Gastrocnemius medialis (tissue), 4 donors: Measurements from ENCODE around the gene SIN3A. TPM values are rescaled to one million over a fixed set of nuclear protein-coding genes. Genes with fewer than 3 reads are reported as not detected.

Experiments used
- ATAC-seq, 2 donors: fragments of 150-250 bp; one replicate each; pipeline ENCODE4 v1.9.1; 2016
- DNase-seq, 2 donors: peaks; one replicate each; pipeline ENCODE4 v3.0.0-alpha.2; 2019
- H3K27ac ChIP-seq, 4 donors: fragments of 200-600 bp; sonication (generic); 1 replicate in 1 of 4; 2 replicates in 3 of 4; pipeline ENCODE4 v1.5.1; 2016 to 2018; ENCODE audit warnings: mild to moderate bottlenecking in 2 of 4, moderate library complexity in 1 of 4
- H3K27me3 ChIP-seq, 3 donors: fragments of 200-600 bp; sonication (generic) in 2 of 3; 1 replicate in 1 of 3; 2 replicates in 2 of 3; pipeline versions ENCODE4 v1.5.1 to v1.6.0; 2016 to 2019; ENCODE audit warnings: mild to moderate bottlenecking in 1 of 3, moderate library complexity in 1 of 3
- H3K36me3 ChIP-seq, 2 donors: fragments of 200-600 bp; sonication (generic) in 1 of 2; one replicate each; pipeline ENCODE4 v1.5.1; 2017 to 2018
- H3K4me1 ChIP-seq, 2 donors: fragments of 200-600 bp; sonication (generic) in 1 of 2; one replicate each; pipeline ENCODE4 v1.5.1; 2016 to 2017; ENCODE audit warnings: mild to moderate bottlenecking in 2 of 2
- H3K4me3 ChIP-seq, 4 donors: fragments of 200-600 bp; sonication (generic) in 3 of 4; 1 replicate in 1 of 4; 2 replicates in 3 of 4; pipeline ENCODE4 v1.5.1; 2016 to 2019; ENCODE audit warnings: mild to moderate bottlenecking in 2 of 4
- H3K9me3 ChIP-seq, 3 donors: fragments of 200-600 bp; sonication (generic) in 2 of 3; 1 replicate in 1 of 3; 2 replicates in 2 of 3; pipeline ENCODE4 v1.5.1; 2016 to 2019
- CTCF ChIP-seq, 5 experiments: fragments of 450-650 bp in 3 of 5; fragments of 200-600 bp in 2 of 5; sonication (generic) in 2 of 5; IDR thresholded peaks in 4 of 5; conservative IDR thresholded peaks in 1 of 5; 1 replicate in 4 of 5; 2 replicates in 1 of 5; pipeline ENCODE4 v1.5.1; 2016 to 2019; ENCODE audit warnings: antibody characterized with exemption in 5 of 5, mild to moderate bottlenecking in 3 of 5, moderate library complexity in 3 of 5
- POLR2A ChIP-seq, 2 donors: fragments of 450-650 bp; IDR thresholded peaks; one replicate each; pipeline ENCODE4 v1.6.1; 2017; ENCODE audit warnings: antibody characterized with exemption in 2 of 2, mild to moderate bottlenecking in 2 of 2, moderate library complexity in 2 of 2
- in situ Hi-C, 4 donors: fragments of 200-750 bp; cut with MboI; loops; one replicate each; pipeline versions ENCODE4 v1.15.0 to v1.8.0; 2017; ENCODE audit warnings: low sequenced_read_pairs in 4 of 4
- intact Hi-C: fragments of 100-400 bp; cut with DNase I; formaldehyde crosslinking; loops from one replicate; pipeline ENCODE4 v1.15.1; 2023; ENCODE audit warnings: low total_unique reads
- total RNA-seq, 4 donors: library from RNA; depleted of rRNA; stranded (reverse); fragments of >200 nt; gene quantifications; one replicate each; pipeline versions ENCODE4 v1.1.0 to v1.2.3, GENCODE V29; 2016

SIN3A gene
- total RNA-seq, 4 donors from 2014 or later = 16.1 to 25.3 (median 21.0) TPM

DNA sequence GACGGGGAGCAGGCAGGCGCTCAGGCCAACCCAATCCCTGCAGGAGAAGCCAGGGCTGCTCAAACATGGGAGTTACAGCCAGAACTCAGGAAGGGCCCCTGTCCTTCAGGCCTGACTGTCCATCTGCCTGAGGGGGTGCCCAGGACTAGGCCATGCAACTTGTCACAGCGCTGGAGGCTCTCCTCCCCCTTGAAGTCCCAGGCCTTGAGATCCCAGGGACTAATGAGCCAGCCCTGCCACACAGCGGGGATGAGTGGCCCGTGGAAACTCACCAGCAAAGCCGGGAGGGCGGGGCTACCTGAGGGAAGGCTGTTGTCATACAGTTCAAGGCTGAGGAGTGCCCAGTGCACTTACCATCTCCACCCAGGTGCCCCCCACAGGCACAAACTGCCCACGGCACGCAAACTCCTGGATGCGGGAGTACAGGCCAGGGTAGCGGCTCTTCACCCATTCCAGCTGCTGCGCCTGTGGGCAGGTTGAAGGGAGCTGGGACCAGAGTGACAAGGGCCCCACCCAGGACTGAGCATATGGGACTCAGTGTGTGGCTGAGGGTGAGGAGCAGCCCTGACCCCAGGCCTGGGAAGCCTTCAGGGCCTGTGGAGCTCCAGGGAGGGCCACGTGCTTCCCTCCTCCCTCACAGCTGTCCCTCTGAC is 89.4 kb downstream of the SIN3A start:
- DNase-seq (no peak), ATAC-seq (no peak)
- TF ChIP-seq CTCF (IDR thresholded peaks at IDR 0.05 in 4 of 5, conservative IDR thresholded peaks at IDR 0.05 in 1 of 5) (no peak), POLR2A (IDR thresholded peaks at IDR 0.05) (no peak)
- intact Hi-C loops (no loop called here), in situ Hi-C loops (loop anchor here in 2 of 4 donors (25.0 kb wide), 1 partner anchor 275 kb away; the partner anchor contains the start of genes IMP3 (in 2 of the 2), SNUPN (in 2 of the 2) and SNX33 (in 2 of the 2))
- peaks cover 0 to 1% of the 10 kb centered on the region in 2 donors for H3K4me1 ChIP-seq
- no peaks in the 10 kb centered on the region for H3K27me3 ChIP-seq
- H3K36me3 ChIP-seq = peaks cover 0 to 100% of the 10 kb centered on the region in 2 donors
- H3K4me3 ChIP-seq = no peak overlapping the region
- no peaks in the 10 kb centered on the region for H3K9me3 ChIP-seq
- no peak overlapping the region for H3K27ac ChIP-seq

DNA sequence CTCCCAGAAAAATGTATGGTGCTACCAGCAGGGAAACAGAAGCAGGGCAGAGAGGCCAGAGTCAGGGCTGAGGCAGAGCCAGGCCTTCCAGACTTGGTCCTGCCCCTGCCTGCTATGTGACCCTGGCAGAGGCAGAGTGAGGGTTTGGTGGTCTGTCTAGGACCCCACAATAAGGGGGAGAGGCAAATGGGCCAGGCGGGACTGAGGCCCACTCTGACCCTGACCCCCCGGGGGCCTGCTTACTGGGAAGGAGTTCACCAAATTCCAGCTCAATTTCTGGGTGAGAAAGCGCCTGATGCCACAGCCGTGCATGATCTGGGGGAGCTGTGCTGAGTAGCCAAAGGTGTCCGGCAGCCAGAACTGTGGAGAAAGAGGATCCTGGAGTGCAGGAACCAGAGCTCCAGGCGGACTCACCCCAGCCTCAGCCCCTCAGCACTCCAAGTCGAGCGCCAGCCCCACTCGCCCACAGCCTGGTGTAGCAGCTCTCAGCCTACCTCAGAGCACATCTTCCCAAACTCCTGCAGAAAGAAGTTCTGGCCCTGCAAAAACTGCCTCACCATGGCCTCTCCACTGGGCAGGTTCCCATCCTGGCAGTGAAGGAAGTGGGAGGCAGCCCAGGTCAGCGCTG is 90.0 kb downstream of the SIN3A start:
- no peak overlapping the region for H3K27ac ChIP-seq
- H3K36me3 ChIP-seq = peaks cover 0 to 100% of the 10 kb centered on the region in 2 donors
- ATAC-seq = no peak
- no peaks in the 10 kb centered on the region for H3K9me3 ChIP-seq
- intact Hi-C loops = no loop called here
- no peak overlapping the region for H3K4me3 ChIP-seq
- in situ Hi-C loops = loop anchor here in 2 of 4 donors (25.0 kb wide), 1 partner anchor 276 kb away; the partner anchor contains the start of genes IMP3 (in 2 of the 2), SNUPN (in 2 of the 2) and SNX33 (in 2 of the 2)
- no peaks in the 10 kb centered on the region for H3K4me1 ChIP-seq
- TF ChIP-seq POLR2A (IDR thresholded peaks at IDR 0.05) = no peak
- no peak for TF ChIP-seq CTCF (IDR thresholded peaks at IDR 0.05 in 4 of 5, conservative IDR thresholded peaks at IDR 0.05 in 1 of 5)
- DNase-seq = no peak
- H3K27me3 ChIP-seq = no peaks in the 10 kb centered on the region

- H3K9me3 ChIP-seq = no peaks in the 10 kb centered on the region
- no peak overlapping the region for H3K27ac ChIP-seq
- TF ChIP-seq CTCF (IDR thresholded peaks at IDR 0.05 in 4 of 5, conservative IDR thresholded peaks at IDR 0.05 in 1 of 5) = no peak
- no peak for TF ChIP-seq POLR2A (IDR thresholded peaks at IDR 0.05)
- H3K4me1 ChIP-seq = no peaks in the 10 kb centered on the region
- in situ Hi-C loops (loop anchor here in 2 of 4 donors (25.0 kb wide), 1 partner anchor 276 kb away; the partner anchor contains the start of genes IMP3 (in 2 of the 2), SNUPN (in 2 of the 2) and SNX33 (in 2 of the 2)), intact Hi-C loops (no loop called here)
- H3K4me3 ChIP-seq = no peak overlapping the region
- DNase-seq (no peak), ATAC-seq (no peak)
- peaks cover 0 to 100% of the 10 kb centered on the region in 2 donors for H3K36me3 ChIP-seq
- no peaks in the 10 kb centered on the region for H3K27me3 ChIP-seq
Observed at GRCh38 chr15:75360856-75361255, 90.6 kb downstream of the SIN3A start.

GRCh38 chr15:75360391-75360790 is 91.1 kb downstream of the SIN3A start:
- Histone ChIP-seq H3K27me3 (no peaks in the 10 kb centered on the region), H3K9me3 (no peaks in the 10 kb centered on the region), H3K4me1 (no peaks in the 10 kb centered on the region), H3K27ac (no peak overlapping the region), H3K4me3 (no peak overlapping the region), H3K36me3 (peaks cover 0 to 100% of the 10 kb centered on the region in 2 donors)
- in situ Hi-C loops = loop anchor here in 2 of 4 donors (25.0 kb wide), 1 partner anchor 277 kb away; the partner anchor contains the start of genes IMP3 (in 2 of the 2), SNUPN (in 2 of the 2) and SNX33 (in 2 of the 2)
- ATAC-seq (no peak), DNase-seq (no peak)
- intact Hi-C loops = no loop called here
- TF ChIP-seq POLR2A (IDR thresholded peaks at IDR 0.05) (no peak), CTCF (IDR thresholded peaks at IDR 0.05 in 4 of 5, conservative IDR thresholded peaks at IDR 0.05 in 1 of 5) (no peak)
